ENCODE measurements around the gene ETFA.

DNA sequence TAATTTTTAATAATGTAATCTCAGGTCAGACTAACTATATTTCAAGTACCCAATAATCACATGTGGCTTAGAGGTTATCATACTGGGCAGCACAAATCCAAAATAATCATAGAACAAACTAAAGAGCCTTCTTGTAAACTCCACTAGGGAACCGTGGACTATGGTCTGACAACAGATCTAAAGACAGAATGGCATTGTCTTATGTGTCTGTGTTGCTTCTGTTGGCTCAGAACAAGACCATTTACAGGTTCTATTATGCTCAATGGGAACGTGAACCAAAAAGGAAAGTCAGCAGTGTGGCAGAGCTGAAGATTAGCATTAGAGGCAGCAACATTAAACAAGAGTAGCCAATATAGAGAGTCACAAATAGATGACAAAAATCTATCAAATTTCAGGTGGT is 74.9 kb downstream of the ETFA start:
- TF ChIP-seq, protein P1, sequence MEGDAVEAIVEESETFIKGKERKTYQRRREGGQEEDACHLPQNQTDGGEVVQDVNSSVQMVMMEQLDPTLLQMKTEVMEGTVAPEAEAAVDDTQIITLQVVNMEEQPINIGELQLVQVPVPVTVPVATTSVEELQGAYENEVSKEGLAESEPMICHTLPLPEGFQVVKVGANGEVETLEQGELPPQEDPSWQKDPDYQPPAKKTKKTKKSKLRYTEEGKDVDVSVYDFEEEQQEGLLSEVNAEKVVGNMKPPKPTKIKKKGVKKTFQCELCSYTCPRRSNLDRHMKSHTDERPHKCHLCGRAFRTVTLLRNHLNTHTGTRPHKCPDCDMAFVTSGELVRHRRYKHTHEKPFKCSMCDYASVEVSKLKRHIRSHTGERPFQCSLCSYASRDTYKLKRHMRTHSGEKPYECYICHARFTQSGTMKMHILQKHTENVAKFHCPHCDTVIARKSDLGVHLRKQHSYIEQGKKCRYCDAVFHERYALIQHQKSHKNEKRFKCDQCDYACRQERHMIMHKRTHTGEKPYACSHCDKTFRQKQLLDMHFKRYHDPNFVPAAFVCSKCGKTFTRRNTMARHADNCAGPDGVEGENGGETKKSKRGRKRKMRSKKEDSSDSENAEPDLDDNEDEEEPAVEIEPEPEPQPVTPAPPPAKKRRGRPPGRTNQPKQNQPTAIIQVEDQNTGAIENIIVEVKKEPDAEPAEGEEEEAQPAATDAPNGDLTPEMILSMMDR (IDR thresholded peaks at IDR 0.05; ENCODE audit: low read length), result no peak
- TF ChIP-seq EZH2 (optimal IDR thresholded peaks at IDR 0.05; ENCODE audit: low read depth, low read length), result no peak
- TF ChIP-seq EZH2phosphoT487 (IDR thresholded peaks at IDR 0.05; ENCODE audit: low read length), result no peak
